Stimulated activated naive B cell treated with anti-CD40 and anti-IgM and Interleukin-4, amounts not matched to agents 10 μg/mL and 1 μg/mL and 100 μg/mL, for 72 hours (primary cell): ENCODE results near the gene PDE1C.
A peak's percentile ranks its signal among the peaks of the same experiment; 100 is the strongest.

ENCODE experiments used
- ATAC-seq, 2 donors: fragments of 150-1000 bp; cut with Tn5 transposase; replicated peaks; 2 replicates each; pipeline ENCODE4 v1.10.0; 2021; ENCODE audit warnings: moderate library complexity in 1 of 2
- DNase-seq: peaks from one replicate; pipeline ENCODE4 v3.0.0; 2021
- H3K27ac Mint-ChIP-seq: one replicate; pipeline ENCODE4 v1.8.0; 2022; ENCODE audit warnings: mild to moderate bottlenecking, mixed read lengths
- H3K27me3 Mint-ChIP-seq, 2 donors: one replicate each; pipeline ENCODE4 v1.8.0; 2022; ENCODE audit warnings: mixed read lengths in 2 of 2
- H3K36me3 Mint-ChIP-seq, 2 donors: one replicate each; pipeline ENCODE4 v1.8.0; 2022; ENCODE audit warnings: mixed read lengths in 2 of 2, mild to moderate bottlenecking in 1 of 2
- H3K4me1 Mint-ChIP-seq, 2 donors: one replicate each; pipeline ENCODE4 v1.8.0; 2022; ENCODE audit warnings: mixed read lengths in 2 of 2, mild to moderate bottlenecking in 1 of 2
- H3K4me3 Mint-ChIP-seq, 2 donors: one replicate each; pipeline ENCODE4 v1.8.0; 2022; ENCODE audit warnings: mild to moderate bottlenecking in 2 of 2, mixed read lengths in 2 of 2, moderate library complexity in 1 of 2
- H3K9me3 Mint-ChIP-seq, 2 donors: one replicate each; pipeline ENCODE4 v1.8.0; 2022; ENCODE audit warnings: mixed read lengths in 2 of 2, mild to moderate bottlenecking in 1 of 2

PDE1C gene

GRCh38 chr7:31794851-31795344, 275.3 kb downstream of the PDE1C start:
- Mint-ChIP-seq H3K36me3 (no peaks in the 10 kb centered on the region), H3K27me3 (no peaks in the 10 kb centered on the region), H3K27ac (no peak overlapping the region), H3K4me3 (no peak overlapping the region), H3K9me3 (no peaks in the 10 kb centered on the region), H3K4me1 (no peaks in the 10 kb centered on the region)
- no peak for ATAC-seq
- no peak for DNase-seq

- no peak overlapping the region for H3K4me3 Mint-ChIP-seq
- H3K36me3 Mint-ChIP-seq = no peaks in the 10 kb centered on the region
- H3K9me3 Mint-ChIP-seq = no peaks in the 10 kb centered on the region
- DNase-seq (no peak), ATAC-seq (no peak)
- no peaks in the 10 kb centered on the region for H3K4me1 Mint-ChIP-seq
- no peaks in the 10 kb centered on the region for H3K27me3 Mint-ChIP-seq
- H3K27ac Mint-ChIP-seq = no peak overlapping the region
Observed at GRCh38 chr7:31791881-31792280, 278.3 kb downstream of the PDE1C start.

- H3K9me3 Mint-ChIP-seq = no peaks in the 10 kb centered on the region
- DNase-seq (no peak), ATAC-seq (no peak)
- no peaks in the 10 kb centered on the region for H3K36me3 Mint-ChIP-seq
- no peaks in the 10 kb centered on the region for H3K4me1 Mint-ChIP-seq
- peaks cover 0 to 5% of the 10 kb centered on the region in 2 donors for H3K27me3 Mint-ChIP-seq
- H3K27ac Mint-ChIP-seq = no peak overlapping the region
- no peak overlapping the region for H3K4me3 Mint-ChIP-seq
Observed at GRCh38 chr7:31788883-31789680, 281.1 kb downstream of the PDE1C start.

GRCh38 chr7:31788445-31788844, 281.8 kb downstream of the PDE1C start:
- no peak overlapping the region for H3K4me3 Mint-ChIP-seq
- no peak for DNase-seq
- H3K27ac Mint-ChIP-seq = no peak overlapping the region
- H3K36me3 Mint-ChIP-seq = no peaks in the 10 kb centered on the region
- no peaks in the 10 kb centered on the region for H3K9me3 Mint-ChIP-seq
- H3K4me1 Mint-ChIP-seq = no peaks in the 10 kb centered on the region
- ATAC-seq = no peak
- peaks cover 0 to 6% of the 10 kb centered on the region in 2 donors for H3K27me3 Mint-ChIP-seq

GRCh38 chr7:31786326-31786725, 283.9 kb downstream of the PDE1C start:
- Mint-ChIP-seq H3K27me3 (peaks cover 0 to 6% of the 10 kb centered on the region in 2 donors), H3K4me1 (no peaks in the 10 kb centered on the region), H3K36me3 (no peaks in the 10 kb centered on the region), H3K4me3 (no peak overlapping the region), H3K9me3 (no peaks in the 10 kb centered on the region), H3K27ac (no peak overlapping the region)
- DNase-seq (no peak), ATAC-seq (no peak)

- ATAC-seq (no peak), DNase-seq (no peak)
- Mint-ChIP-seq H3K36me3 (no peaks in the 10 kb centered on the region), H3K27ac (no peak overlapping the region), H3K27me3 (peaks cover 0 to 6% of the 10 kb centered on the region in 2 donors), H3K9me3 (no peaks in the 10 kb centered on the region), H3K4me1 (no peaks in the 10 kb centered on the region), H3K4me3 (no peak overlapping the region)
Observed at GRCh38 chr7:31785101-31785500, 285.1 kb downstream of the PDE1C start.

GRCh38 chr7:31783221-31783620, 287.0 kb downstream of the PDE1C start:
- no peak overlapping the region for H3K27ac Mint-ChIP-seq
- DNase-seq = no peak

GRCh38 chr7:31782411-31782991, 287.7 kb downstream of the PDE1C start:
- Mint-ChIP-seq H3K36me3 (no peaks in the 10 kb centered on the region), H3K9me3 (no peaks in the 10 kb centered on the region), H3K27me3 (peaks cover 0 to 6% of the 10 kb centered on the region in 2 donors), H3K27ac (no peak overlapping the region), H3K4me1 (no peaks in the 10 kb centered on the region), H3K4me3 (no peak overlapping the region)
- DNase-seq = no peak
- peak; percentile 82 to 83 for ATAC-seq

More at GRCh38 chr7:31783221-31783620, 287.0 kb downstream of the PDE1C start:
- Mint-ChIP-seq H3K4me3 (no peak overlapping the region), H3K27me3 (peaks cover 0 to 6% of the 10 kb centered on the region in 2 donors), H3K4me1 (no peaks in the 10 kb centered on the region), H3K9me3 (no peaks in the 10 kb centered on the region), H3K36me3 (no peaks in the 10 kb centered on the region)
- no peak for ATAC-seq

- Mint-ChIP-seq H3K27ac (no peak overlapping the region), H3K4me1 (no peaks in the 10 kb centered on the region), H3K9me3 (no peaks in the 10 kb centered on the region), H3K36me3 (no peaks in the 10 kb centered on the region), H3K27me3 (peaks cover 0 to 5% of the 10 kb centered on the region in 2 donors), H3K4me3 (no peak overlapping the region)
- no peak for ATAC-seq
- no peak for DNase-seq
Observed at GRCh38 chr7:31778296-31778695, 291.9 kb downstream of the PDE1C start.

- DNase-seq = no peak
- no peak for ATAC-seq
- Mint-ChIP-seq H3K9me3 (no peaks in the 10 kb centered on the region), H3K4me3 (no peak overlapping the region), H3K4me1 (no peaks in the 10 kb centered on the region), H3K27me3 (peaks cover 0 to 5% of the 10 kb centered on the region in 2 donors), H3K27ac (no peak overlapping the region), H3K36me3 (no peaks in the 10 kb centered on the region)
Observed at GRCh38 chr7:31776616-31777015, 293.6 kb downstream of the PDE1C start.

- no peaks in the 10 kb centered on the region for H3K4me1 Mint-ChIP-seq
- ATAC-seq (no peak), DNase-seq (no peak)
- peaks cover 0 to 5% of the 10 kb centered on the region in 2 donors for H3K27me3 Mint-ChIP-seq
- no peak overlapping the region for H3K27ac Mint-ChIP-seq
- H3K36me3 Mint-ChIP-seq = no peaks in the 10 kb centered on the region
- no peak overlapping the region for H3K4me3 Mint-ChIP-seq
- no peaks in the 10 kb centered on the region for H3K9me3 Mint-ChIP-seq
Observed at GRCh38 chr7:31775556-31775955, 294.7 kb downstream of the PDE1C start.

- Mint-ChIP-seq H3K9me3 (no peaks in the 10 kb centered on the region), H3K4me1 (no peaks in the 10 kb centered on the region), H3K36me3 (no peaks in the 10 kb centered on the region), H3K4me3 (no peak overlapping the region), H3K27ac (no peak overlapping the region), H3K27me3 (peaks cover 0 to 5% of the 10 kb centered on the region in 2 donors)
- DNase-seq (no peak), ATAC-seq (no peak)
Observed at GRCh38 chr7:31772211-31772610, 298.0 kb downstream of the PDE1C start.

- DNase-seq = no peak
Observed at GRCh38 chr7:31767686-31768358, 302.4 kb downstream of the PDE1C start.

GRCh38 chr7:31764462-31764861, 305.7 kb downstream of the PDE1C start:
- ATAC-seq (no peak), DNase-seq (no peak)
- Mint-ChIP-seq H3K4me1 (no peaks in the 10 kb centered on the region), H3K9me3 (no peaks in the 10 kb centered on the region), H3K27me3 (no peaks in the 10 kb centered on the region), H3K4me3 (no peak overlapping the region), H3K27ac (no peak overlapping the region), H3K36me3 (no peaks in the 10 kb centered on the region)

More at GRCh38 chr7:31767686-31768358, 302.4 kb downstream of the PDE1C start:
- no peak overlapping the region for H3K27ac Mint-ChIP-seq
- H3K27me3 Mint-ChIP-seq = no peaks in the 10 kb centered on the region
- no peaks in the 10 kb centered on the region for H3K36me3 Mint-ChIP-seq
- no peaks in the 10 kb centered on the region for H3K4me1 Mint-ChIP-seq
- H3K9me3 Mint-ChIP-seq = no peaks in the 10 kb centered on the region
- H3K4me3 Mint-ChIP-seq = no peak overlapping the region
- no peak for ATAC-seq
